Endometrial microvascular endothelial cells (primary cell): ENCODE measurements around the gene TOX3. TPM values are rescaled to one million over a fixed set of nuclear protein-coding genes. Genes with fewer than 3 reads are reported as not detected.

Experiments used
- in situ Hi-C: cut with HindIII; loops from 2 replicates; pipeline ENCODE4 v1.10.0; 2017; ENCODE audit warnings: low sequenced_read_pairs, low pct_unique_long_range_greater_than_20kb; ENCODE audit errors: inconsistent ontology term
- total RNA-seq: library from RNA; depleted of rRNA; stranded (reverse); fragments of >200 nt; gene quantifications from one replicate; pipeline ENCODE4 v1.2.3, GENCODE V29; 2015; ENCODE audit errors: inconsistent ontology term

Gene TOX3
- total RNA-seq, 1 donor from 2014 or later: not detected

DNA sequence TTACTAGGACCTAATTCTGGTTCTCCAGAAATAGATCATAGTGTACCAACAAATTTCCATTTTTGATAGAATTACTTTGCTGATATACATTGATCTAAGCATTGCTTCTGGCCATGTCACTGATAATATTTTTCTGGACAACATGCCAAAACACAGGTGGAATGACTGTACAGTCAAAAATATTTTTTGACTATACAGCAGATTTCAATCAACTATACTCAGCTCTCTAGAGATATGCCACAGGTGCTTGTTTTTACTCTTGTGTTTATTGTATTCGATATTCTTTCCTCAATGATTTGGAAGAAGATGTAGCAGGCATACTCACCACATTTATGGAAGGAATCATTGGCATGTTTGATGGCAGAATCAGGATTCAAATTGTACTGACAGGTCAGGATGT, 21.6 kb upstream of the TOX3 start:
- in situ Hi-C loops: no loop called here

DNA sequence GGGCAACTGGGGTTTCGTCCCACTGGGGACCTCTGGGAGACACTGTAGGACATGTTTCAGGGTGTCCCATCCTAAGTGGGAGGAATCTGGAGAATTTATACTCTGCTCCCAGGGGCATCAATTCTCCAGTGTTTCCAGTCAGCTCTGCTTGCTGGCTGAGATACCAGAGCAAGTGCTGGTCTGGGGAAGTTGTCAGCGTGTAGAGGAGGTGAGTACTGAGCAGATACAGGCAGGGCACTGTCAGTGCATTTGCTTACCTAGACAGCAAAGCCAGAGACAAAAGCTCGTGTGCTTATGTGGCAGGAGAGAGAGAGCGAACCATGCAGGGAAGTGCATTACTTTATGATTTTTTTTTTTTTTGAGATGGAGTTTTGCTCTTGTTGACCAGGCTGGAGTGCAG, 20.2 kb upstream of the TOX3 start:
- in situ Hi-C loops: no loop called here

DNA sequence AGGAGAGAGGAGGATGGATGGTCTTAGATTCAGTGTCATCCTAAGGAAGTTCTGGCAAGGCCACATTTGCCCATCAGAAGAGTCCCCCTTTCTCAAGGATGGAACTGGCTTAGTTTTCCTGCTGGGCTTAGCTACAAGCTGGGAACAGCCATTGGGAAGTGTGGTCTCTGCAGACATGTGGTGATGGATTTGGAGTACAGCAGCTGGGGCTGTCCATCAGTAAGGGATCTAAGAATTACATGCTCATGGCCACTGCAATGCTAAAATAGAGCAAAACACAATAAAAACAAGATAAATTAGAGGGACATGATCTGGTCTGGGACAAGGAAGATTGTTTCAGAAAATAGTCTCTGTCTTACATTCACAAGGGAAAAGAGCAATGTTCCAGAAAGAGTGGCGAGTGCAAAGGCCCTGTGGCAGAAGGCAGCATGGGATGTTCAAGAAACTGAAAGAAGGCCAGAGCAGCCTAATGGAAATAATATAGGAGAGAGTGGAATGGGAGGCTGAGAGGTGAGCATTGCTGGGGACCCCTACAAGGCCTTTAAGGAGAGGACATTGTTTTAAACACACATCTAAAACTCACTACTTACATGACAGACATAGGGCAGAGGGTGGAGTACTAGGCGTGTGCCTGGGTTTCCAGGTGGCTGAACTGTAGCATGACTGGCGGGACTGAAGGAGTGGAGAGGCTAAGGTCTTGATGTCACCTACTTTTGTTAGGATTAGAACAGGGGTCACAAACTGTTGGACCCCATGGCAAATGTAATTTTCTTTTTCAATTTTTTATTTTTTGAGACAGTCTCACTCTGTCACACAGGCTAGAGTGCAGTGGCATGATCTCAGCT, 17.0 kb upstream of the TOX3 start:
- in situ Hi-C loops: no loop called here

DNA sequence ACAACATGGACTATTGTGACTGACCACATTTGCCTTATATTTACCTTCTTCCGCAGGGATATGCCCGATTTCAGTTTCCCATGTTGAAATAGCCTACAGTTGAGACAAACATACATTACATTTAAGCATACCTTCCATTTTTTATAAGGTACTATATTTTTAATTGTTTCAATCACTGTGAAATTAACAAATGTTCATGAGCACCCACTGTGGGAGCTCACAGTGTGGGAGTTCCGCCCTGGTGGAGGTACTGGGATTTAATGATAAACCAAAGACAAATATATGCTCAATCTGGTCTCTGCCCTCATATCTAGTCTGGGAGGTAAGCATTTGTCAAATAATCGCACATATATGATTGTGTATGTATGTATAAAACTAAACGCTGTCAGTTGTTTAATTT, 15.8 kb upstream of the TOX3 start:
- in situ Hi-C loops: no loop called here

DNA sequence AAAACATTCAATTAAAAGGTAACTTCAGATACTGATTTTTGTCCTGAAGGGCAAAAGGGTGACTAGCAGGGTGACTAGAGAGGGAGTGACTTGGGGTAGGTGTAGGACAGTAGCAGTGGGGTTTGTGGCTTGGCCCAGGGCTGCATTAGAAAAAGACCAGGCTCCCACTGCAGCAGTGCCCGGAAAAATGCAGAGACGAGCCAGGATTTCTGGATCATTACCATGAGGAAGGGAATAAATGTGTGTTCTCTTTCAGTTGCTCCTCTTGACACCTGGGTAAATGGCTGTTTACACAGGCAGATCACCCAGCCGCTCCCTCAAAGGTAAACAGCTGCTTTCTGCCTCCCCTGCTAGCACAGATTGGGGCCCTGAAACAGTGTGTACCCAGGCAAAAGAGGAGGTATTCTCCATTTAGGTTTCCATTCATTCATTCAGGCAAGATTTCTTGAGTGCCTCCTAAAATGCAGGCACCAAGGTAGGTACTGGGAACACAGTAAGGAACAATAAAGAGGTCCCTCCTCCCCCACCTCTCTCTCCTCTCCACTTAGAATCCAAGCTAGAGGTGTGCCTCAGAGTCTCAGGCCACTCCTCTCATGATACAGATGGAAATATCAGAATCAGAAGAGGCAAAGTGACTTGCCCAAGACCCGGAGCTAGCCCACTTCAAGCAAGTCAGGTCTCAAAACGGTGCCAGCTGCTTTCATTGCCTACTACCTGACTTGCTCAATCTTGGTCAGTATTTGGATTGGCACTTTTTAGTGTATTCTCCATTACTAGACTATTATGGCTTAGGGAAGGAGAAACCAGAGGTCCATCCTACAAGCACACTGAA, 15.2 kb upstream of the TOX3 start:
- in situ Hi-C loops: no loop called here

DNA sequence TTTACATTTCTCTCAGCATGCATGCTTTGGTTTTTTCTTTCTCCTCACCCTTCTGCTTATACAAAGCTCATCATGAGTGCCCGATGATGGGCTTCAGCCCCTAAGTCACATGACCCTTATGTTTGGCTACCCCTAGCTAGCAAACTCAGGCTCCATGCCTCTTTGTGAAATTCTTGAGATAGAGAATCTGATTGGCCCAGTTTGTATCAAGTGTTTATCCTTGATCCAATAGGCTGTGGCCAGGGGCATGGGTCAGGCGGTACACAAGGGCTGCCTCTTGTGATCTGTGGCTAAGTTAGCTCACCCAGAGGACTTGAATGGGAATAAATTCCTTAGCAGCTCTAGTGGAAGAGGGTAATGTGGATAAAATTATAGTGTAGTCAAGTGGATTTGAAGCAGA, 11.5 kb upstream of the TOX3 start:
- in situ Hi-C loops: no loop called here

DNA sequence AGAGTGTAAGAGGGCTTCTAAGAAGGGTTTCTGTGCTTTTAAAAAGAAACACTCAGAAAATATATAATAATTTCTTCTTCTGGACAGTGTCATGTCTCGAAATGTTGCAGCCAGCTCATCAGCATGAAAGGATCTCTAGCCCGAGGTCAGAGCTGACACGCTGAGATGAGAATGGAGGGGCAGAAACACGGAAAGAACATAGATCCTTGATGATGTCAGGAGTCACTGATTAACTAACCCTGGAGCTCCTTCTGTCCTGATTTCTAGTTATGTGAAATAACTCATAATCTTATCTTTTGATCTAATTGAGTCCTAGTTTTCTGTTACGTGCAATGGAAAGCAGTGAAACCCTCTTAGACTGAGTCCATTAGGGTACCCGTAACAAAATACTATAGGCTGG, 10.3 kb upstream of the TOX3 start:
- in situ Hi-C loops: no loop called here

DNA sequence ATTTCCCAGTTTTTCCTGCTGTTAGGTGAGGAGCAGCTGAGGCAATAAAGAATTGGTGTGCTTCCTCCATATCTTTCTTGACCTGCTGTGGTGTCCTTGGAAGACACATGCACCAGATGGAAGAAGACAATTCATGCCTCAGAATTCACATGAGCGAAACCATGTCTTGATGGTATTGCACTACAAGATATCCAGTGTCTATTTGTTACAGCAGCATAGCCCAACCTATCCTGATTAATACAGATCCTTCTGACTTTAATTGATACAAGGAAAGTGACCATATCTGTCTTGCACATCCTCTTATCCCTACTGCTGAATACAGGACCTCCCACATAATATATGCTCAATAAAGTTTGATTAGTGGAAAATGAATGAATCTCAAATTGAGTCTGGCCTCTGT, 9.1 kb upstream of the TOX3 start:
- in situ Hi-C loops: no loop called here

DNA sequence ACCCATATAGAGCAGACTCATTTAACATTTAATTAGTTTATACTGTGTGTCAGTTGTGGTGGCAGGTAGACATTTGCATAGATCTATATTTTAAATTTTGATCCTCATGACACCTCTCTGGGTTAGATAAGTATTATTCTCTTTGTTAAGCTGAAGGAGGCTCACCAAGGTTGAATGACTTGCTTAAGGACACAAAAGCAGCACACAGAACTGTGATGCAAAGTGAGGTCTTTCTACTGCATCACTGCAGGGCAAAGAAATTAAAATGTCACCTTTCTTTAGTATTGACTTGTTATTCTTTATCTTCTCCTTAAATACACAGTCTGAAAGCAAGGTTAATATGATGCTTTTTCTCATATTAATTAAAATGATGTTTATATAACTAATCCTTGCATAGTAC, 8.6 kb upstream of the TOX3 start:
- in situ Hi-C loops: no loop called here

DNA sequence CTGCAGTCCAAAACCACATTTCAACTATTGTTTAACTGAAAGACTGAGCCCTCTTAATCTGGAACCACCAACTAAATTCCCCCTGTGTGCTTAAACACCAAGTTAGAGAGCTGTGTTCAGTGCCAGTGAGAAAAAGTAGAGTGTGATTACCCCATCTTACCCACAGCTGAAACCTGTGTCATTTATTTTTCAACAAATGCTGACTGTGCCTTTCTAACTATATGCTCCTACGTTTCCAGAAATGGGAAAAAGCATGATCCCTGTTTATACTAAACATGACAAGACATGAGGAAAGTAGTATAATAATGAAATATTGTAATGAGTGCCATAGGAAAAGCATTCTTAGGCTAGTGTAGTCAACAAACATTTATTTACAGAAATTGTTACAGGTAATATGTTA, 7.4 kb upstream of the TOX3 start:
- in situ Hi-C loops: no loop called here

DNA sequence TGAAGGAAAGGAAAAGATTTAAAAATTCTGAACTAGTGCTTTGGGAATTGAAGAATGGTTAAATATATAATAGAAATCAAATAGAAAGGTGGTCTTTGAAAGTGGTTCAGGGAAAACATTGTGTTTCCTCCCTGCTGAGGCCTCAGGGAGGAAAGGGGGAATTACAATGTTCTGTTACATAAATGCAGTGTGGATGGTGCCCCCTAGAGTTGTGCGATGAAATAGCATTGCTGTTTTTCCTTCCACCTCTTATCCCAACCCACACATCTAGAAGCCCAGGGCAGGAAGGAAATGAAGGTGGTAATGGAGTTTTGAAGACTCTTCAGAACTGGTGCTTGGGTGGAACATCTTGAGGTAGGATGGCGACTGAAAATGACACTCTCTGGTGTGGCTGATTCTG, 6.4 kb upstream of the TOX3 start:
- in situ Hi-C loops: no loop called here

DNA sequence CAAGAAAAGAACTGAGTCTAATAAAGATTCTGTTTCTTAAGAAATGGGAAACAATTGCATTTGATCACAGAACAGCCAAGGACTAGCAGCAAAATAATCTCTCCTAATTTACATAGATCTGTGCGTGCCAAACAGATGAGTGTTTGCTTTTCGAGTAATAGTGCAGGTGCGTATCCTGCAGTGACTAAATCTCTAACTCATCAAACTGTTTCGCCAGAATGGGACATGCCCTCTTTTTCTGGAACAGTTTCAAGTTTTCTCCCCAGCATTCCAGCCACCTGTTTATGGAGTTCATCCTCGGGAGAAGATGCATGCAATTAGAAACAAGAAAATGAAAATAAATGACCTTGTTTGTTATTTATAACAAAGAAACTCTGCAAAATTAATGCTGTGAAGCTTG, 5.7 kb upstream of the TOX3 start:
- in situ Hi-C loops: no loop called here

DNA sequence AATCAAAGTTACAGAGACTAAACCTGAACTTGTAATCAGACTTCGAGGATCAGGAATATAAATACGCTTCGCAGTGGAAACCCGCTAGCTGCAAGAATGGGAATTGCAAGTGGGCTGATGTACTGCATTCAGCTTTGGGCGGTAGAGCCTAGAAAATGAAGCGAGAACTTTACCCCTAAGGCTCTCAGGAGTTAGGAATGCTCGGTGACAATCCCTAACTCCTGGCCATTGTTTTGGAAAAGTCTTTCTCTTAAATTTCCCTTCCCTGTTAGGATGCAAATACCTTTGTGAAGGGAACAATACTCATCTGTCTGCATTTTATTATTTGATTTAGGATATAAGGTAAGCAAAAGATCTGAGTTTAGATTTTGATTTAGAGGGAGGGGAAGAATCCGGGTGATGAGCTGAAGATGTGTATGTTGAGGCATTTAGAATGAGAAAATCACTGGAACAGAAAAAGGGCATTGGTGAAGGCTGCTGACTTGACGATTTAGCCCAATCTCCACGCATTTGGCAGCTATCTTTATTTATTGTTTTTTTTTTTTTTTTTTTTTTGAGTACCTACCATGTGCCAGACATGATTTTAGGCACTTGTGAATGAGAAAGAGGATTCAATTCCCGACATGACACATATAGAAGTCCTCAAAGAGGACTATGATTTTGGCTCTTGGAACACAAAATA, 2.2 kb upstream of the TOX3 start:
- in situ Hi-C loops: no loop called here

DNA sequence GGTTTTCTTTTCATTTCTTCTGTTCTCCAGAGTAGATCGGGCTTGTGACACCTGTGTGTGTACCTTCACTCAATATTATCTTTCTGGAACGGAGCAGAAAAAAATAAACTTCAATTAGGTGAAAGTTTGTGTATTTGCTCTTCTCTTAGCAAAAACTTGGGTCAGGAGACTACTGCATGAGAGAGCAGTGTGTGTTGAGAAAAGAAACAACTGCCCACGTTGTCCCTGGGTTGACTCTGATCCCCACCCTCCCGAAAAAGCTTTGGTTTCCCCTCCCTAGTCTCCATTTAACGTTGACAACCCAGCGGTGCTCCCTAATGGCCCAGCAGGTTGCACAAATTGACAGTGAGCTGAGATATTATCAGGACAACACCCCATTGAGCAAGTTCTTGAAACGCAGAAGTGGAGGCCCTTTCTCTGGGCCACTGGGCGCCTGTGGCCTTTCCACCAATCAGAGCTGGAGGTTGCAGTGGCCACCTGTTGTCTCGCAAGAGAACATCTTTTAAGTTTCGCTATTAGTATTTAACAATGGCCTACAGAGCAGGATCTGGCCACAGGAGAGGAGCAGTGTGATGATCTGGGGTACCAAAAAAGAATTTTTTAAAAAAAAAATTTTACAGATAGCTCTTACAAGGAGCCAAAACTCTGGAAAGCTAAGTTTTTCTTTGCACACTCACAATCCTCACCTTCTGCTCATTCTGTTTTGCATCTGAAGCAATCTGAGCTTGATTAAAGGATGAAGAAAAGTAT, 1.5 kb upstream of the TOX3 start:
- in situ Hi-C loops: no loop called here

DNA sequence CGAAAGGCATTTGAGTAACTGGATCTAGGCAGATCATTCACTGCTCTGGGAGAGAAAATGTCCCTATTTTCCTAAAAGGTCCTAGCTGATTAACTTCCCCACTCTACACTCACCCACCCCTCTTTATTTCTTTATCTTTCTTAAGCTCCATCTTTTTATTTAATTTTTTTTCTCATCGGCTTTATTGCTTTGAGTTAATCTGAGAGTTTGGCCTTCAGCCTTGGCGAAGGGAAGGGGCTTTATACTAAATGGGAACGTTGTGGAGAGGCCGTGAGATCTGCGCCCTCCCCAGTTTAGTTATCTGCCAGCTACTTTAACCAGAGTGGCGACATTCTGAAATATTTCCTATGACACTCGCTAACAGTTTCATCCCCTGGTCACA, 882 bp upstream of the TOX3 start:
- in situ Hi-C loops: no loop called here

DNA sequence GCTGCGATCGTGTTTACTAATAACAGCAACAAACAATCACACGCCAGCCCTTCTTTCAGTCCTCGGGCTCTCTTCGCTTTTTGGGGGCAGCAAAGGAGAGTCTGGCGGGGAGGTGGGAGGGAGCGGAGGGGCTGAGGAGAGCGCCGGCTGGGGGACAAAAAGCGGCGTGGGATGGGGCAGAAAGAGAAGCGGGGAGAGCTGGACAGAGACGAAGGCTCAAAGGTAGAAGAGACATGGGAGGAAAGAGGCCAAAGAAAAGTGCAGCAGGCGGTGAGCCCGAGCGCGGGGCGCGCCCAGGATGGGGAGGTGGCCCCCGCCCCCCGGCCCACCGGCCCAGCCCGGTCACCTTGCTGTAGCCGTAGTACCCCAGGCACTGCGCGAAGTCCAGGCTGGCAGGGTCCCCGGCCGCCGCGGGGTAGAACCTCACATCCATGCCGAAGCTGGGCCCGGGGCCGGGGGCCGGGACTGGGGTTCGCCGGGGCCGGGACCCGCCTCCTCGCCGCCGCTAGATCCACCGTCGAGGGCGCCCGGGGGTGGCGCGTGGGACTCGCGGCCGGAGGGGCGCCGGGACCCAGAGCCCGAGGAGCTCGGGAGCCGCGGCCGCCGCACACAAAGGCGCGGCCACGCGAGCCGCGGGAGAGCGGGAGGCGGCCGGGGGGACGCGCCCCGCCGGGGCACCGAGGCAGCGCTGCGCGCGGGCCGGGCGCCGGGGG, 496 bp downstream of the TOX3 start:
- in situ Hi-C loops: no loop called here

DNA sequence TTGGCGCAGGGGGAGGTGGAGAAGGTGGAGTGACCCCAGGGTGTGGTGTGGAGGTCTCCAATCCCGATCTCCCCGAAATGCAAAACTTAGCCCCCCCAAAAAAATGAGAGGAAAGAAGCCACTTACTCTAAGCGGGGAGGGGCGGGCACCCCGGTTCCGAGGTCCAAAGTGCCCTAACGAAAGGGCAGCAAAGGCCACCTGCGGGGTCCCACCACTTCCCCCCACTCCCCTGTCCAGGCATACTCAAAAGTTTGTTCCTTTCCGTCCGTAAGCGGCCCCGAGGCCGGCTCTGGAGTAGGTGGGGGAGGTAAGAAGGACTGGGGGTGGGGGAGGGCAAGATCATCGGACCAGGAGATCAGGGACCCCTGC, 1.1 kb downstream of the TOX3 start:
- in situ Hi-C loops: no loop called here

DNA sequence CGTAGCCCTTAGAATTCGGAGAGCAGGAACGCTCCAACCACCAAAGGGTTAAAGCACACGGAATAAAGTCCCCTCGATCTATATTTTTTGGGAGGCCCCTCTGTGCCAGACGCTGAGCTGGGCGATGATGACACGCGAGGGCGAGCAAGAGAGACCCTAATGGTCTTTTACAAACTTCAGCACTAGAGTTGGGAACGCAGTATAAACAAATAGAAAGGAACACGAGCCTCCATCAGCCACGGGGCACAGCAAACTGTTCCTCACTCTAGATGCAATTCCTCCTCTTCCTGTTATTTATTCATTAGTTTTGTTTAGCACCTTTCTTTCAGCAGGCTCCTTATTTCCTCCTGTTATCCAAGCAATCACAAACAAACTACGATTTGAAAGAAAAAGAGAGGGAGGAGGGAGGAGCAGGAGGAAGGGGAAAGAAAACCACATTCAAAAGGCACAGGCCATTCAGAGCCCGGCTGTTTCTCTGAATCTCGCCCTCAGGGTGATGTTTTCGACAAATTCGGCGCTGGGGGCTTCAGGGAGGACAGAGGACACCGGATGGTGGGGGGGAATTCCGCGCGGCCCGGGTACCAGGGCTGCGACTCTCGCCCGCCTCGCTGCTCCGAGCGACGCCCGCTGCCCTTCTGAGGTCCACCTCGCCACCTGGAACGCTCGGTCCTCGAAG, 1.6 kb downstream of the TOX3 start:
- in situ Hi-C loops: no loop called here
